HCT116 (cell line): ENCODE results near the gene PLA2G2C. TPM values are rescaled to one million over a fixed set of nuclear protein-coding genes. Genes with fewer than 3 reads are reported as not detected.

ENCODE experiments used
- ATAC-seq: fragments of 200-7000 bp; cut with Tn5 transposase; 2 replicates; pipeline ENCODE4 v1.9.1; 2020; ENCODE audit warnings: mild to moderate bottlenecking, moderate library complexity
- BruUV-seq: library from RNA; stranded (reverse); fragments of 400-500 nt; replicated peaks from 2 replicates; lab custom pipeline; 2021; lab: Mats Ljungman, UMichigan
- CTCF ChIA-PET: fragments of 300-600 bp; sonication (Branson Sonifier 250); formaldehyde crosslinking; loops from one replicate; lab custom pipeline; 2021; ENCODE audit warnings: antibody characterized with exemption; lab: Charles Lee
- POLR2A ChIA-PET: fragments of 300-600, 350-600 bp; sonication (Branson Sonifier 250); formaldehyde crosslinking; loops from one replicate; lab custom pipeline; 2021; ENCODE audit warnings: antibody characterized with exemption; lab: Charles Lee
- RAD21 ChIA-PET, 2 experiments: fragments of 300-600 bp; sonication (Branson Sonifier 250); formaldehyde crosslinking; loops; one replicate each; lab custom pipeline; 2023; ENCODE audit warnings: low total read pairs in 2 of 2; ENCODE audit not compliant: uncharacterized antibody in 2 of 2, unreplicated experiment in 2 of 2, low non-redundant PET in 1 of 2; lab: Charles Lee
- DNase-seq: peaks from one replicate; pipeline ENCODE4 v3.0.0-alpha.2; 2010; ENCODE audit warnings: low read depth, low spot score
- H2AFZ ChIP-seq: fragments of 200-600 bp; shearing (Covaris generic), sonication (generic); 2 replicates; pipeline ENCODE4 v1.6.1; 2017; ENCODE audit warnings: low read depth, mixed run types, mixed read lengths, antibody characterized with exemption, low read length; ENCODE audit not compliant: poor library complexity, severe bottlenecking
- H3K27ac ChIP-seq: 2 replicates; pipeline ENCODE4 v1.5.1; 2012; ENCODE audit warnings: low read depth, low read length
- H3K27me3 ChIP-seq: fragments of 200-600 bp; sonication (generic); 2 replicates; pipeline ENCODE4 v1.6.1; 2016; ENCODE audit warnings: mixed run types, low read length, mixed read lengths; ENCODE audit not compliant: insufficient read depth
- H3K36me3 ChIP-seq, 2 experiments: fragments of 200-500 bp in 1 of 2; fragments of 200-600 bp in 1 of 2; sonication (Bioruptor generic) in 1 of 2; sonication (generic) in 1 of 2; 2 replicates each; pipeline versions ENCODE4 v1.5.1 to v1.6.1; 2014 to 2016; ENCODE audit warnings: low read length in 2 of 2, inconsistent platforms in 1 of 2, mixed read lengths in 1 of 2, mixed run types in 1 of 2; ENCODE audit not compliant: insufficient read depth in 2 of 2, control insufficient read depth in 1 of 2
- H3K4me1 ChIP-seq, 2 experiments: fragments of 200-600 bp in 1 of 2; sonication (generic) in 1 of 2; 2 replicates each; pipeline versions ENCODE4 v1.5.1 to v1.6.1; 2012 to 2017; ENCODE audit warnings: low read length in 2 of 2, inconsistent platforms in 1 of 2, mild to moderate bottlenecking in 1 of 2, mixed read lengths in 1 of 2, mixed run types in 1 of 2, moderate library complexity in 1 of 2; ENCODE audit not compliant: insufficient read depth in 2 of 2, control insufficient read depth in 1 of 2
- H3K4me2 ChIP-seq: fragments of 200-600 bp; sonication (generic); 2 replicates; pipeline ENCODE4 v1.6.1; 2017; ENCODE audit warnings: mixed run types, low read length, mixed read lengths
- H3K4me3 ChIP-seq, 2 experiments: fragments of 200-600 bp in 1 of 2; sonication (generic) in 1 of 2; replicated peaks in 1 of 2; 2 replicates each; pipeline ENCODE4 v1.5.1; 2011 to 2016; ENCODE audit warnings: low read length in 2 of 2, control low read depth in 1 of 2, low read depth in 1 of 2, mild to moderate bottlenecking in 1 of 2, mixed read lengths in 1 of 2, mixed run types in 1 of 2
- H3K79me2 ChIP-seq: fragments of 200-600 bp; sonication (generic); 2 replicates; pipeline ENCODE4 v1.6.1; 2017; ENCODE audit warnings: mild to moderate bottlenecking, mixed run types, low read length, moderate library complexity, mixed read lengths; ENCODE audit not compliant: insufficient read depth
- H3K9ac ChIP-seq: fragments of 200-600 bp; sonication (generic); 2 replicates; pipeline ENCODE4 v1.6.1; 2016; ENCODE audit warnings: low read length, mixed read lengths
- H3K9me2 ChIP-seq: fragments of 200-600 bp; sonication (generic), shearing (Covaris generic); 2 replicates; pipeline ENCODE4 v1.6.1; 2017; ENCODE audit warnings: mixed run types, mild to moderate bottlenecking, moderate library complexity; ENCODE audit not compliant: insufficient read depth
- H3K9me3 ChIP-seq, 2 experiments: fragments of 200-500 bp in 1 of 2; fragments of 200-600 bp in 1 of 2; sonication (Bioruptor generic) in 1 of 2; sonication (generic) in 1 of 2; 2 replicates each; pipeline ENCODE4 v1.6.1; 2014 to 2017; ENCODE audit warnings: low read length in 2 of 2, mixed read lengths in 2 of 2, inconsistent platforms in 1 of 2, low read depth in 1 of 2, mild to moderate bottlenecking in 1 of 2, mixed run types in 1 of 2, moderate library complexity in 1 of 2; ENCODE audit not compliant: control insufficient read depth in 1 of 2, insufficient read depth in 1 of 2
- H4K20me1 ChIP-seq: fragments of 200-600 bp; sonication (generic), shearing (Covaris generic); 2 replicates; pipeline ENCODE4 v1.6.1; 2017; ENCODE audit warnings: mixed run types, mild to moderate bottlenecking, moderate library complexity; ENCODE audit not compliant: insufficient read depth
- EGR1 ChIP-seq: IDR thresholded peaks from 2 replicates; pipeline ENCODE4 v1.6.1; 2012; ENCODE audit warnings: low read depth
- SRF ChIP-seq: IDR thresholded peaks from 2 replicates; pipeline ENCODE4 v1.6.1; 2012; ENCODE audit warnings: low read depth
- TCF7L2 ChIP-seq: IDR thresholded peaks from 2 replicates; pipeline ENCODE4 v1.7.0; 2011; ENCODE audit warnings: borderline replicate concordance, inconsistent platforms; ENCODE audit not compliant: insufficient read depth, insufficient read length; ENCODE audit errors: extremely low read depth
- YY1 ChIP-seq: IDR thresholded peaks from 2 replicates; pipeline ENCODE4 v1.6.1; 2011; ENCODE audit warnings: low read length, low read depth, moderate library complexity, mild to moderate bottlenecking; ENCODE audit not compliant: insufficient replicate concordance; ENCODE audit errors: extremely low read depth
- intact Hi-C: fragments of 100-400 bp; cut with micrococcal nuclease; formaldehyde crosslinking; loops from 2 replicates; pipeline ENCODE4 v1.10.0; 2022
- total RNA-seq: library from RNA; stranded (reverse); gene quantifications from one replicate; pipeline ENCODE4 v1.2.1, GENCODE V29; 2021; ENCODE audit not compliant: unreplicated experiment
- TF ChIP-seq, protein P1 (sequence below), 3 experiments: fragments of 200-600 bp in 1 of 3; sonication (generic) in 1 of 3; IDR thresholded peaks in 2 of 3; conservative IDR thresholded peaks in 1 of 3; 2 replicates each; pipeline ENCODE4 v1.5.1; 2012 to 2017; ENCODE audit warnings: low read depth in 2 of 3, low read length in 2 of 3, antibody characterized with exemption in 1 of 3, borderline replicate concordance in 1 of 3, control low read depth in 1 of 3, mild to moderate bottlenecking in 1 of 3, mixed read lengths in 1 of 3, mixed run types in 1 of 3, moderate library complexity in 1 of 3; ENCODE audit not compliant: insufficient read depth in 1 of 3

The PLA2G2C gene
- total RNA-seq, 1 experiment from 2014 or later = not detected

GRCh38 chr1:20200966-20201365, 14.6 kb upstream of the PLA2G2C start (continued):
- TF ChIP-seq YY1 = no peak
- TF ChIP-seq, protein P1, sequence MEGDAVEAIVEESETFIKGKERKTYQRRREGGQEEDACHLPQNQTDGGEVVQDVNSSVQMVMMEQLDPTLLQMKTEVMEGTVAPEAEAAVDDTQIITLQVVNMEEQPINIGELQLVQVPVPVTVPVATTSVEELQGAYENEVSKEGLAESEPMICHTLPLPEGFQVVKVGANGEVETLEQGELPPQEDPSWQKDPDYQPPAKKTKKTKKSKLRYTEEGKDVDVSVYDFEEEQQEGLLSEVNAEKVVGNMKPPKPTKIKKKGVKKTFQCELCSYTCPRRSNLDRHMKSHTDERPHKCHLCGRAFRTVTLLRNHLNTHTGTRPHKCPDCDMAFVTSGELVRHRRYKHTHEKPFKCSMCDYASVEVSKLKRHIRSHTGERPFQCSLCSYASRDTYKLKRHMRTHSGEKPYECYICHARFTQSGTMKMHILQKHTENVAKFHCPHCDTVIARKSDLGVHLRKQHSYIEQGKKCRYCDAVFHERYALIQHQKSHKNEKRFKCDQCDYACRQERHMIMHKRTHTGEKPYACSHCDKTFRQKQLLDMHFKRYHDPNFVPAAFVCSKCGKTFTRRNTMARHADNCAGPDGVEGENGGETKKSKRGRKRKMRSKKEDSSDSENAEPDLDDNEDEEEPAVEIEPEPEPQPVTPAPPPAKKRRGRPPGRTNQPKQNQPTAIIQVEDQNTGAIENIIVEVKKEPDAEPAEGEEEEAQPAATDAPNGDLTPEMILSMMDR (IDR thresholded peaks at IDR 0.05 in 2 of 3, conservative IDR thresholded peaks at IDR 0.05 in 1 of 3; ENCODE audit: borderline replicate concordance in 1 of 3, insufficient read depth in 1 of 3, low read depth in 2 of 3, low read length in 2 of 3) = no peak

GRCh38 chr1:20199840-20200239, 13.5 kb upstream of the PLA2G2C start:
- no peaks in the 10 kb centered on the region for H3K36me3 ChIP-seq
- H3K9ac ChIP-seq = no peak overlapping the region
- peaks cover 12% of the 10 kb centered on the region; the same call in 1 of the 2 replicates for H3K27me3 ChIP-seq
- ChIA-PET RAD21 (no interaction called here), POLR2A (no interaction called here)
- H3K79me2 ChIP-seq = no peaks in the 10 kb centered on the region
- H3K4me2 ChIP-seq = no peak overlapping the region
- H2AFZ ChIP-seq = no peak overlapping the region
- no peak for ATAC-seq
- H3K9me2 ChIP-seq = no peaks in the 10 kb centered on the region
- intact Hi-C loops = no loop called here
- BruUV-seq = no TSS peak
- no peaks in the 10 kb centered on the region for H4K20me1 ChIP-seq
- H3K9me3 ChIP-seq = no peaks in the 10 kb centered on the region
- peaks cover 0 to 3% of the 10 kb centered on the region in 2 experiments; a peak in 1 of 4 replicates for H3K4me1 ChIP-seq
- no peak for TF ChIP-seq EGR1
- TF ChIP-seq TCF7L2 = no peak
- no peak for TF ChIP-seq SRF
- no peak for TF ChIP-seq YY1
- TF ChIP-seq, all 23 proteins: peak for 0
- Histone ChIP-seq H3K27ac (no peak overlapping the region), H3K4me3 (no peak overlapping the region)
- CTCF ChIA-PET = no interaction called here
- no peak for DNase-seq
